ENCODE measurements around the gene RHCE.
"Not testable (repeated sequence)": the region's sequence is repeated elsewhere in the genome, so short reads cannot be mapped to it uniquely, and the experiment has no call there.

RHCE gene

DNA sequence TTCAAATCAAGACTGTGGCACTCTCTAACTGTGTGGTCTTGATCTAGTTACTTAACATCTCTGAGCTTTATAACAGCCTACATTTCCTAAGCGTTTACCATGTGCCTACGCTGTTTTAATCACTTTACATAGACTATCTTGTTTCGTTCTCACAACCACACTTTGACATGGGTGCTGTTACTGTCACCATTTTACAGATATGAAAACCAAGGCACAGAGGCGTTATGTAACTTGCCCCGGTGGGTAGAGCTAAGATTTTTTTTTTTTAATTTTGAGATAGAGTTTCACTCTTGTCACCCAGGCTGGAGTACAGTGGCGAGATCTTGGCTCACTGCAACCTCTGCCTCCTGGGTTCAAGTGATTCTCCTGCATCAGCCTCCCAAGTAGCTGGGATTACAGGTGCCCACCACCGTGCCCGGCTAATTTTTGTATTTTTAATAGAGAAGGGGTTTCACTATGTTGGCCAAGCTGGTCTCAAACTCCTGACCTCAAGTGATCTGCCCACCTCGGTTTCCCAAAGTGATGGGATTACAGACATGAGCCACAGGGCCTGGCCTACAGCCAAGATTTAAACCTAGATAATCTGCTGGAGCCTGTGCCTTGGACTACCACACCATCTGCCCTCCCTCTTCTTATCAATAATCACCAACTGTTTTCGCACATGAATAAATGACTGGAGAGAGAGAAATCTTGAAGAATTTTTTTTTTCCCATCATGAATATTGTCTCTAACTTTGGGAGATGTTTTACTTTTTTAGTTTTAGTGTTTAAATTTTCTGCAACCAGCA, 10.8 kb downstream of the RHCE start:
- not testable (repeated sequence) for H3K27me3 ChIP-seq (ENCODE audit: insufficient read depth, poor library complexity, severe bottlenecking); DNase-seq (ENCODE audit: low read depth in 1 of 2, low spot score in 1 of 2); H3K4me3 ChIP-seq (replicated peaks; ENCODE audit: insufficient read depth, low read length); H3K27ac ChIP-seq (replicated peaks)

DNA sequence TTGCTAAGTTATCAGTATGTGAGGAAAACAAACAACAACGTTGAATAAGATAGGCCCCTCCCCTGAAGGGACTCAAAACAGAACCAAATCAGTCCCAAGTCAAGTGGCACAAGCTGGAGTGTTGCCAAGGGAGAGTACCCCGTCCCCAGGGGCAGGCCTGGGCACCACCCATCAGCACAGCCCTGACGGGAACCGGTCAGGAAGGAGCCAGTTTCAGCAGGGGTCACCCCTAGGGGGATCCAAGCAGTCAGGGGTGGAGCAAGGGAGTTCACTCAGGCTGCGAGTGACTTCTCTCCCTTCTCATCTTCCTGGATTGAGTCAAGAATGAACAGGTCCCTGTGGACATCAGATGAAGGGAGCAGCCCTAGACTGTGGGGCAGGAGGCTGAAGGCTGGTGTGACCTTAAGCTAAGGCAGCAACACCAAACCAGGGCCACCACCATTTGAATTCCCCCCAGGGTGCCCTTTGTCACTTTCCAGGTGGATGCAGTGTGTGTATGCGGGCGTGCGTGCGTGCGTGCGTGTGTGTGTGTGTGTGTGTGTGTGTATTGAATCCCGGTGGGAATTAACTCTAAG, 14.8 kb downstream of the RHCE start:
- not testable (repeated sequence) for H3K4me3 ChIP-seq (replicated peaks; ENCODE audit: insufficient read depth, low read length); DNase-seq (ENCODE audit: low read depth in 1 of 2, low spot score in 1 of 2); H3K27me3 ChIP-seq (ENCODE audit: insufficient read depth, poor library complexity, severe bottlenecking); H3K27ac ChIP-seq (replicated peaks)

DNA sequence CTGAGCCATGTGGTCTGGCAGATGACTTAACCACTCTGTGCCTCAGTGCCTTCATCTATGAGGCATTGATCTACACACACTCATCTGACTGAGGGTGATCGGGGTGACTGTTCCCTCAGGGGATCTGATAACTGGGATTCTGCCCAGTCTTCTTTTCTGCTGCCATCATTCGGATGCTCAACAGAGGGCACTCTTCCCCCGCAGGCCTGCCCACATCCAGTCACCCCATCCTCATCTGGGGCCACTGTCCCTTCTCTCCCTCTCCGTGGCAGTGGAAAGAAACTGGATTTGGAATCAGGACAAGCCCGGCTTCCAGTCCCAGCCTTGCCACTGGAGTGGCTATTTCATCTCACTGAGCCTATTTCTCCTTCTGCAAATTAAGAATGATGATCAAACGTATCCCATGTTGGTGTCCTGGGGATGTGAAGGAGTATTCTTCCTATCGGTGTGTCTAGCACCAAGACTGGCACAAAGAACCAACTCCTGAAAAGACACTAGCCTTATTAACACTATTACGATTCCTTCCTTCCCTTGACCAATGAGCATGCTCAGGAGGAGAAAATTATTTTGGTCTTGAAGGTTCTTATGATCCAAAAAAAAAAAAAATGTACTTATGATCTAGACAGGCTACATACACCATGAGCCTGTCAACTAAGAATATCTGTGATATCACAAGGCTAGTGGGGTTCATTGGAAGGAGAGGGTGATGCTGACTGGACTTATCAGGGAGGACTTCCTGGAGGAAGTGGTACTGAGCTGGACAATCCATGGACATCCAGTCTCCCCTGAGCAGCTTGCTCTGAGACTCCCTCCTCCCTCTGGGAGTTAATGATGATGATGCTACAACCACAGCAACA, 17.4 kb downstream of the RHCE start:
- not testable (repeated sequence) for DNase-seq (ENCODE audit: low read depth in 1 of 2, low spot score in 1 of 2)

DNA sequence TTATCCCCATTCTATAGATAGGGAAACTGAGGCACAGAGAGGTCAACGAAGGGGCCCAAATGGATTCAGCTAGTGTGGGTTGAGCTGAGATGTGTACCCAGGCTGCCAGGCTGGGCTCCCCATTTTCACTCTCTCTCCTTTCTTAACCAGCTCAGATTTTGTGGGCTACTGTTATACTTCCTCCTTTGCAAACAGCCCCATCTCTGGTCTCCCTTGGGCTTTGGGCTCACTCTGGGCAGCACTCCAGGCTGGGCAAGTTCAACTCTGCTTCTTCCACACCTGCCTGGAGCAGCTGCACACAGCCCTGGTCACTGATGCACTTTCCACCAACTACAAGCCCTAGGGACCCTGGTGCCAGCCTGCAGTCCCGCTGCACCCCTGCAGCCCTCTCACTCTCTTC, 22.5 kb downstream of the RHCE start:
- not testable (repeated sequence) for H3K27me3 ChIP-seq (ENCODE audit: insufficient read depth, poor library complexity, severe bottlenecking); H3K27ac ChIP-seq (replicated peaks); DNase-seq (ENCODE audit: low read depth in 1 of 2, low spot score in 1 of 2); H3K4me3 ChIP-seq (replicated peaks; ENCODE audit: insufficient read depth, low read length)

More for the DNA sequence above, 17.4 kb downstream of the RHCE start:
- not testable (repeated sequence) for H3K4me3 ChIP-seq (replicated peaks; ENCODE audit: insufficient read depth, low read length); H3K27ac ChIP-seq (replicated peaks); H3K27me3 ChIP-seq (ENCODE audit: insufficient read depth, poor library complexity, severe bottlenecking)

DNA sequence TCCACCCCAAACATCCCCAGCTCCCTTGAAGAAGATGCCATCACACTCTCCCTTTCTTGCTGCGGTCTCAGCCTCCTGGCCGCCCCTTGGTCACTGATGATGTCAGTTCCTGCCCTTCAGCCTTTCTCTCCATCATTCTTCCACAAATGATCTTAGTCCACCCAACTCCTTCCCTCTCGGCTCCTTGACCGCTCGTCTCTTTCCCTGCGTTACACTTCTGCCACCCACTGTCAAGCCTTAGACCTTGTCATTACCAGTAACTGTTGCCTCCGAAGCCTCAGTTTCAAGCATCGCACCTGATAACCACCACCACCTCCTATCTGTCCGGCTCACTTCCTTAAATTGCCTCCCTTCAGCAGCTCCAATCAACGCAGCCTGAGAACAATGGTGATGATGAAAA, 23.1 kb downstream of the RHCE start:
- not testable (repeated sequence) for H3K4me3 ChIP-seq (replicated peaks; ENCODE audit: insufficient read depth, low read length); H3K27ac ChIP-seq (replicated peaks); H3K27me3 ChIP-seq (ENCODE audit: insufficient read depth, poor library complexity, severe bottlenecking); DNase-seq (ENCODE audit: low read depth in 1 of 2, low spot score in 1 of 2)

DNA sequence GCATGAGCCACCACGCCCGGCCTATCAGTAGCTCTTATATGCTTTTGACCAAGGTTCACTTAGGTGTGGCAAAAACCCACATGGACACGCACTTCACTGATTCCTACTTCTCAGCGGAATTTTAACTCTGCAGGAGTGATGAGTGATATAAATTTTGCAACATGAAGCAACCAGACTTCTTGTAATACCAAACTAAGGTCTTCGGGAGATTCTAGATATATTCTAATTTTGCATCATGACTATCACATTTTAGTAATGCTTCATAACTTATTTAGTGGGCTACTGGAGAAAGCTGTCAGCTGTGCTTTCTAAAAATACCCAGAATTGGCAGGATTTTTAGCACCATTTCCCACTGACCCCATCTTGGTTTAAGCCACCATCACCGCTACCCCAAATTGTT, 27.8 kb downstream of the RHCE start:
- Histone ChIP-seq H3K27me3 (ENCODE audit: insufficient read depth, poor library complexity, severe bottlenecking) (no peaks in the 10 kb centered on the region), H3K27ac (replicated peaks) (no peak overlapping the region), H3K4me3 (replicated peaks; ENCODE audit: insufficient read depth, low read length) (no peak overlapping the region)
- no peak for DNase-seq (ENCODE audit: low read depth in 1 of 2, low spot score in 1 of 2)
- TF ChIP-seq GABPA (IDR thresholded peaks at IDR 0.05; ENCODE audit: low read depth) (no peak), POLR2AphosphoS5 (IDR thresholded peaks at IDR 0.05; ENCODE audit: low read depth) (no peak), SPI1 (IDR thresholded peaks at IDR 0.05; ENCODE audit: borderline replicate concordance, low read depth) (no peak)
- TF ChIP-seq, protein P1, sequence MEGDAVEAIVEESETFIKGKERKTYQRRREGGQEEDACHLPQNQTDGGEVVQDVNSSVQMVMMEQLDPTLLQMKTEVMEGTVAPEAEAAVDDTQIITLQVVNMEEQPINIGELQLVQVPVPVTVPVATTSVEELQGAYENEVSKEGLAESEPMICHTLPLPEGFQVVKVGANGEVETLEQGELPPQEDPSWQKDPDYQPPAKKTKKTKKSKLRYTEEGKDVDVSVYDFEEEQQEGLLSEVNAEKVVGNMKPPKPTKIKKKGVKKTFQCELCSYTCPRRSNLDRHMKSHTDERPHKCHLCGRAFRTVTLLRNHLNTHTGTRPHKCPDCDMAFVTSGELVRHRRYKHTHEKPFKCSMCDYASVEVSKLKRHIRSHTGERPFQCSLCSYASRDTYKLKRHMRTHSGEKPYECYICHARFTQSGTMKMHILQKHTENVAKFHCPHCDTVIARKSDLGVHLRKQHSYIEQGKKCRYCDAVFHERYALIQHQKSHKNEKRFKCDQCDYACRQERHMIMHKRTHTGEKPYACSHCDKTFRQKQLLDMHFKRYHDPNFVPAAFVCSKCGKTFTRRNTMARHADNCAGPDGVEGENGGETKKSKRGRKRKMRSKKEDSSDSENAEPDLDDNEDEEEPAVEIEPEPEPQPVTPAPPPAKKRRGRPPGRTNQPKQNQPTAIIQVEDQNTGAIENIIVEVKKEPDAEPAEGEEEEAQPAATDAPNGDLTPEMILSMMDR (IDR thresholded peaks at IDR 0.05; ENCODE audit: insufficient read depth, low read length) = no peak
- TF ChIP-seq, protein P2, sequence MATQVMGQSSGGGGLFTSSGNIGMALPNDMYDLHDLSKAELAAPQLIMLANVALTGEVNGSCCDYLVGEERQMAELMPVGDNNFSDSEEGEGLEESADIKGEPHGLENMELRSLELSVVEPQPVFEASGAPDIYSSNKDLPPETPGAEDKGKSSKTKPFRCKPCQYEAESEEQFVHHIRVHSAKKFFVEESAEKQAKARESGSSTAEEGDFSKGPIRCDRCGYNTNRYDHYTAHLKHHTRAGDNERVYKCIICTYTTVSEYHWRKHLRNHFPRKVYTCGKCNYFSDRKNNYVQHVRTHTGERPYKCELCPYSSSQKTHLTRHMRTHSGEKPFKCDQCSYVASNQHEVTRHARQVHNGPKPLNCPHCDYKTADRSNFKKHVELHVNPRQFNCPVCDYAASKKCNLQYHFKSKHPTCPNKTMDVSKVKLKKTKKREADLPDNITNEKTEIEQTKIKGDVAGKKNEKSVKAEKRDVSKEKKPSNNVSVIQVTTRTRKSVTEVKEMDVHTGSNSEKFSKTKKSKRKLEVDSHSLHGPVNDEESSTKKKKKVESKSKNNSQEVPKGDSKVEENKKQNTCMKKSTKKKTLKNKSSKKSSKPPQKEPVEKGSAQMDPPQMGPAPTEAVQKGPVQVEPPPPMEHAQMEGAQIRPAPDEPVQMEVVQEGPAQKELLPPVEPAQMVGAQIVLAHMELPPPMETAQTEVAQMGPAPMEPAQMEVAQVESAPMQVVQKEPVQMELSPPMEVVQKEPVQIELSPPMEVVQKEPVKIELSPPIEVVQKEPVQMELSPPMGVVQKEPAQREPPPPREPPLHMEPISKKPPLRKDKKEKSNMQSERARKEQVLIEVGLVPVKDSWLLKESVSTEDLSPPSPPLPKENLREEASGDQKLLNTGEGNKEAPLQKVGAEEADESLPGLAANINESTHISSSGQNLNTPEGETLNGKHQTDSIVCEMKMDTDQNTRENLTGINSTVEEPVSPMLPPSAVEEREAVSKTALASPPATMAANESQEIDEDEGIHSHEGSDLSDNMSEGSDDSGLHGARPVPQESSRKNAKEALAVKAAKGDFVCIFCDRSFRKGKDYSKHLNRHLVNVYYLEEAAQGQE (IDR thresholded peaks at IDR 0.05; ENCODE audit: insufficient replicate concordance, low read depth) = no peak

DNA sequence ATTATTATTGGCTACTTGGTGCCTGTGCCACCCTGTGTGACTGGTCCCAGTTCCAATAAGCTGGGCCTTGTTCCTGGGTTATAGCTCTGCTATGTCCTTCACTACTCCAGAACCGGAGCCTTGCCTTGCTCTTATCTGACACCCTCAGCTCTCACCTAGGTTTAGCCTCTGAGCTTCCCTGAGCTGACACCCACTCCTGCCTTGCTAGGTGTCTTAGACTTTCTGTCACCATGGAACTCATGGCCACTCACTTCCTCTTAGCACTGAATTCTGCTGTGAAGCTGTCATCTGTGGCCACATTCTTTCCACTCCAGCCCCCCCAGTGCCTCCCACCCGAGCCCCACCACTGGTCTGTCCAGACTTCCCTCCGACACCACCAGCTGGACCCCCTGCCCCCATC, 30.9 kb downstream of the RHCE start:
- not testable (repeated sequence) for H3K27me3 ChIP-seq (ENCODE audit: insufficient read depth, poor library complexity, severe bottlenecking); DNase-seq (ENCODE audit: low read depth in 1 of 2, low spot score in 1 of 2); H3K4me3 ChIP-seq (replicated peaks; ENCODE audit: insufficient read depth, low read length); H3K27ac ChIP-seq (replicated peaks)

DNA sequence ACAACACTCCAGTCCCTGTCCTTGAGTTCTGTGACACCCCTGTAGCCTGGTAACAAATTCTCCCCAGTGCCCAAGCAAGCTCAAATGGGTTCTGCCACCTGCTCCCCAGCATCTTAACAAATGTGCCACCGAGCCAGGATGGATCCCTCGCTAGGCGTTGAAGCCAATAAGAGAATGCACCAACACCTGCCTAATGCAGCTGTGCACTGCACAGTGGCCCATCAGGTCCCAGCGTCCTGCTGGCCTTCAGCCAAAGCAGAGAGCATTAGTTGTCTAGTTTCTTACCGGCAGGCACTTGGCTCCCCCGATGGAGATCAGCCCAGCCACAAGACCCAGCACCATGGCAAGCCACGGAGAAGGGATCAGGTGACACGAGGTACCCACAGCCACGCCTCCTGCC, 31.9 kb downstream of the RHCE start:
- not testable (repeated sequence) for H3K27me3 ChIP-seq (ENCODE audit: insufficient read depth, poor library complexity, severe bottlenecking); H3K27ac ChIP-seq (replicated peaks); DNase-seq (ENCODE audit: low read depth in 1 of 2, low spot score in 1 of 2); H3K4me3 ChIP-seq (replicated peaks; ENCODE audit: insufficient read depth, low read length)

DNA sequence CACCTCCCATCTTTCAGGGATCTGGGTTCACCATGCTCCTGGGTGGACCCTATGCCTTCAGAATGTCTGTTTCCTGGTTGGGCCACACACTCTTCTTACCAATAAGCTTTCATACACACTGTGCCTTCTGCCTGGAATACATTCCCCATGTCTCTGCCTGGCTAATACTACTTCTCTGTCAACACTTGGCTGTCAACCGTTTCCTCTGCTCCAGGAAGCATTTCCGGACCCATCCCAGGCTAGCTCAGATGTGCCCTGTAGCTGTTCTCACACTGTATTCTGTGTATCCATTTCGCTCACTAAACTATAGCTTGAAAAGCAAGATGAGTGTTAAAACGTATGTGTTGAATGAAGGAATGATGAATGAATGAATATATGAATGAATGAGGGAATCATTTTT, 33.5 kb downstream of the RHCE start:
- H3K4me3 ChIP-seq (replicated peaks; ENCODE audit: insufficient read depth, low read length); DNase-seq (ENCODE audit: low read depth in 1 of 2, low spot score in 1 of 2); H3K27ac ChIP-seq (replicated peaks); H3K27me3 ChIP-seq (ENCODE audit: insufficient read depth, poor library complexity, severe bottlenecking): not testable (repeated sequence)

DNA sequence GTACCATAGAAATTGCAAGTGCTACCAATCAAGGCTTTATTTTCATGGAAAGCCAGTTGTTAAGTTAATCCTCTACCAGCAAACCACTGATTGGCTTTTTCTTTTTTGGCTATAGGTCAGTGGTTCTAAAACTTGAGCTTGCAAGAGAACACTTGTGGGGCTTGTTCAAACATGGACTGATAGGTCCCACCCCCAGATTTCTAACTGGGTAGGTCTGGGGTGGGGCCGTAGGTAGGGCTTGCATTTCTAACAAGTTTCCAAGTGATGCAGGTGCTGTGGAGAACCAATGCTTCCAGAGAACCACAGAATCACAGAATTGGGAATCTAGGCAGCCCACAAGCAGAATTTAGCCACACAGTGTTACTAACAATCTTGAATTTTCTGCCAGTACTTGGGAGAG, 36.8 kb downstream of the RHCE start:
- H3K27me3 ChIP-seq (ENCODE audit: insufficient read depth, poor library complexity, severe bottlenecking); DNase-seq (ENCODE audit: low read depth in 1 of 2, low spot score in 1 of 2); H3K27ac ChIP-seq (replicated peaks); H3K4me3 ChIP-seq (replicated peaks; ENCODE audit: insufficient read depth, low read length): not testable (repeated sequence)

DNA sequence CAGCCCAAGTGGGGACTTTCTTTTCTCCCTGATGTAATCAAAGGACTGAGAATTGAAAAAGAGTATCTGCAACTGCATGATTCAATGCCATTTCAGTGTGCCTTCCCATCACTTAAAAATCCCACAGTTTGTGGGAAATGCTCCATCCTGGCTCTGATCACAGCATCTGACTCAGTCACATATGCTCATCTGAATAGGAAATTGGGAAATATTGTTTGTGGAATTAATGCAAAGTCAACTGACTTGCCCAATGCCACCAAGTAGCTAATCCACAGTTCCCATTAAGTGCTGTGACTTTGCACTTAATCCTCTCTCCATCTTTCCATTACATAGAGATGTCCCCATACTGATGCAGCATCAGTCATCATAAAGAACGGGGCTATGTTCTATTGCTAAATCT, 37.5 kb downstream of the RHCE start:
- not testable (repeated sequence) for H3K27me3 ChIP-seq (ENCODE audit: insufficient read depth, poor library complexity, severe bottlenecking); H3K4me3 ChIP-seq (replicated peaks; ENCODE audit: insufficient read depth, low read length); DNase-seq (ENCODE audit: low read depth in 1 of 2, low spot score in 1 of 2); H3K27ac ChIP-seq (replicated peaks)
